HK-2 (cell line): Measurements from ENCODE around the gene ERICH6B.

Experiments used
- DNase-seq: peaks from one replicate; pipeline ENCODE4 v3.0.0-alpha.2; 2018; ENCODE audit not compliant: unreplicated experiment

The ERICH6B gene

DNA sequence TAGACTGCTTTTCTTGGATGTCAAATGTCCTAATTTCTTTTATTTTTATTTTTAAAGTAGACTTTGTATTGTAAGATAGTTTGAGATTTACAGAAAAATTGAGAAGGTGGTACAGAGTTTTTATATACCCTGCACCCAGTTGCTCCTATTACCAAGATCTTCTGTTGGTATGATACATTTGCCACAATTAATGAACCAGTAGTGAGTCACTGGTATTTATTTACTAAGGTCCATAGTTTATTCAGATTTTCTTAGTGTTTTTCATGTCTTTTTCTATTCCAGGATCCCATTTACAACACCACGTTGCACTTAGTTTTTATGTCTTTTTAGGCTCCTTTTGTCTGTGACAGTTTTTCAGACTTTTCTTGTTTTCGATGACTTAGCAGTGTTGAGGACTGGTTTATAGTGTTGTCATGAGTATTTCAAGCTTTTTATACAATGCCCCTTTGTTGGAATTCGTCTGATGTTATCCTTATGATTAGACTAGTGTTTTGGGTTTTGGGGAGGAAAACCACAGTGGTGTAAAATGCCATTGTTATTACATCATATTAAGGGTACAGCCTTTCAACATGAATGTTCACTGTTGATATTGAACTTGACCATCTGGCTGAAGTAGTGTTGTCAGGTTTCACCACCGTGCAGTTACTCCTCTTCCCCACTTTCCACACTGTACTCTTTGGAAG lies 114.9 kb downstream of the ERICH6B start:
- DNase-seq, result no peak

DNA sequence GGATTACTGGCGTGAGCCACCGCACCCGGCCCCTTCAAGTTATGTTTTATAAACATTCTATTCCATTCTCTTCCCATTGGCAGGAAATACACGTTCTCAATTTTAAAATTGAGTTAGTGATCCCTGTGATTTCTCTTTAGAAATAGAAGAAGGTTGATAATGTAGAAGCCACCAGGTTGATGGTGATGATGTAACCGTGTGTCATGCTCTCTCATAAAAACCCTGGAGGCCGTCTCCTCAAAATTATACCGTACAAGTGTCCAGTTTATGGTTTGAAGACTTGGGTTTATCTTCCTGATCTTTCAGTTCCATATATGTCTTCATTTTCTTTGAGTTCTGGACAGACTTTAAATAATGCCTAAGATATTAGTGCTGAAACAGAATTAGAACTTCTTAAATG lies 118.6 kb downstream of the ERICH6B start:
- no peak for DNase-seq

DNA sequence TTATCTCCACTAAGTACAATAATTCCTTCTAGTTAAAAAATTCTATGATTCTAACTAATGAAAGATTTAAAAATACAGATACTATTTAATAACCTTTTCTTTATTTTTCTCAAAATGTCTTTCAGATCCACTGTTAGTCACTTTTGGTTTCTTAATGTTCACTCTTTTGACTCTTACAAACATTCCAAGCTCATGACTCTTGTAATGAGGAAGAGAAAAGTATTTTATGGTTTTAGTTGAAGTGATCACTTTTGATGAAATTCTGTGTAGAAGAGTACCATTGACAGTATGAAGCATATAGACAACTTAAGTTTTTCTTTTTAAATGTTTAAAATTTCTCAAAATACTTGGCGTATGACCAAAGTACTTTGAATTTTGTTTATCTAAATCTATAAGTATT lies 123.0 kb downstream of the ERICH6B start:
- DNase-seq, result no peak
